Measurements from ENCODE around the gene PAPSS2.

The PAPSS2 gene

GRCh38 chr10:87656431-87657072 is 3.1 kb upstream of the PAPSS2 start:
- no peaks in the 10 kb centered on the region for H3K9me3 ChIP-seq (ENCODE audit: severe bottlenecking)
- peak; percentile 91 for TF ChIP-seq CTCF (IDR thresholded peaks at IDR 0.05; ENCODE audit: poor library complexity, severe bottlenecking)
- no peak for DNase-seq (ENCODE audit: low spot score)
- no peaks in the 10 kb centered on the region for H3K27me3 ChIP-seq (ENCODE audit: insufficient read depth, poor library complexity, severe bottlenecking)
- ATAC-seq (ENCODE audit: low read depth): no peak
- no peak overlapping the region for H3K27ac ChIP-seq (ENCODE audit: poor library complexity, severe bottlenecking)
- no peaks in the 10 kb centered on the region for H3K36me3 ChIP-seq (ENCODE audit: low read depth)
- no peak overlapping the region for H3K4me3 ChIP-seq (ENCODE audit: severe bottlenecking)
- no peaks in the 10 kb centered on the region for H3K4me1 ChIP-seq (ENCODE audit: insufficient read depth, poor library complexity, severe bottlenecking)

- no peaks in the 10 kb centered on the region for H3K4me1 ChIP-seq (ENCODE audit: insufficient read depth, poor library complexity, severe bottlenecking)
- ATAC-seq (ENCODE audit: low read depth) (no peak), DNase-seq (ENCODE audit: low spot score) (no peak)
- no peaks in the 10 kb centered on the region for H3K9me3 ChIP-seq (ENCODE audit: severe bottlenecking)
- no peaks in the 10 kb centered on the region for H3K27me3 ChIP-seq (ENCODE audit: insufficient read depth, poor library complexity, severe bottlenecking)
- H3K4me3 ChIP-seq (ENCODE audit: severe bottlenecking): no peak overlapping the region
- no peak overlapping the region for H3K27ac ChIP-seq (ENCODE audit: poor library complexity, severe bottlenecking)
- TF ChIP-seq CTCF (IDR thresholded peaks at IDR 0.05; ENCODE audit: poor library complexity, severe bottlenecking): no peak
- no peaks in the 10 kb centered on the region for H3K36me3 ChIP-seq (ENCODE audit: low read depth)
These were observed 2.3 kb upstream of the PAPSS2 start for GRCh38 chr10:87657371-87657770.

GRCh38 chr10:87658321-87658795 is 1.3 kb upstream of the PAPSS2 start:
- Histone ChIP-seq H3K4me3 (ENCODE audit: severe bottlenecking) (no peak overlapping the region), H3K36me3 (ENCODE audit: low read depth) (no peaks in the 10 kb centered on the region), H3K27me3 (ENCODE audit: insufficient read depth, poor library complexity, severe bottlenecking) (no peaks in the 10 kb centered on the region), H3K27ac (ENCODE audit: poor library complexity, severe bottlenecking) (no peak overlapping the region), H3K4me1 (ENCODE audit: insufficient read depth, poor library complexity, severe bottlenecking) (no peaks in the 10 kb centered on the region), H3K9me3 (ENCODE audit: severe bottlenecking) (no peaks in the 10 kb centered on the region)
- no peak for ATAC-seq (ENCODE audit: low read depth)
- TF ChIP-seq CTCF (IDR thresholded peaks at IDR 0.05; ENCODE audit: poor library complexity, severe bottlenecking): no peak
- DNase-seq (ENCODE audit: low spot score): no peak

GRCh38 chr10:87658858-87659555 is 671 bp upstream of the PAPSS2 start:
- ATAC-seq (ENCODE audit: low read depth) (no peak; the same call in 2 of the 3 replicates), DNase-seq (ENCODE audit: low spot score) (no peak)
- H3K27me3 ChIP-seq (ENCODE audit: insufficient read depth, poor library complexity, severe bottlenecking): no peaks in the 10 kb centered on the region
- no peak for TF ChIP-seq CTCF (IDR thresholded peaks at IDR 0.05; ENCODE audit: poor library complexity, severe bottlenecking)
- H3K9me3 ChIP-seq (ENCODE audit: severe bottlenecking): no peaks in the 10 kb centered on the region
- no peak overlapping the region for H3K27ac ChIP-seq (ENCODE audit: poor library complexity, severe bottlenecking)
- H3K4me1 ChIP-seq (ENCODE audit: insufficient read depth, poor library complexity, severe bottlenecking): no peaks in the 10 kb centered on the region
- H3K4me3 ChIP-seq (ENCODE audit: severe bottlenecking): peak overlapping the region; percentile 80
- no peaks in the 10 kb centered on the region for H3K36me3 ChIP-seq (ENCODE audit: low read depth)

All from RWPE2 (cell line).